CD4-positive, alpha-beta memory T cell (primary cell): Measurements from ENCODE around the gene CDRT15L2. TPM values are rescaled to one million over a fixed set of nuclear protein-coding genes. Genes with fewer than 3 reads are reported as not detected.
"Not testable (repeated sequence)": the region's sequence is repeated elsewhere in the genome, so short reads cannot be mapped to it uniquely, and the experiment has no call there.

Source experiments
- CTCF ChIA-PET: fragments of 350-600 bp; sonication (Branson Sonifier 250); formaldehyde crosslinking; loops from one replicate; lab custom pipeline; 2021; ENCODE audit warnings: inconsistent platforms; ENCODE audit not compliant: partially characterized antibody; lab: Charles Lee
- POLR2A ChIA-PET: fragments of 350-600 bp; sonication (Branson Sonifier 250); formaldehyde crosslinking; loops from one replicate; lab custom pipeline; 2021; ENCODE audit not compliant: partially characterized antibody; lab: Charles Lee
- DNase-seq, 5 donors: peaks; one replicate each; pipeline versions ENCODE4 v3.0.0 to v3.0.0-alpha.2; 2020 to 2022; ENCODE audit warnings: mixed read lengths in 1 of 5
- H3K27ac ChIP-seq: one replicate; pipeline ENCODE4 v1.7.0; 2013; ENCODE audit warnings: low read depth, low read length
- H3K27me3 ChIP-seq: 2 replicates; pipeline ENCODE4 v1.7.0; 2013; ENCODE audit warnings: mild to moderate bottlenecking, low read length, moderate library complexity; ENCODE audit not compliant: insufficient read depth
- H3K36me3 ChIP-seq: 2 replicates; pipeline ENCODE4 v1.7.0; 2013; ENCODE audit warnings: mild to moderate bottlenecking, low read length, moderate library complexity; ENCODE audit not compliant: insufficient read depth
- H3K4me1 ChIP-seq: 2 replicates; pipeline ENCODE4 v1.7.0; 2013; ENCODE audit warnings: mild to moderate bottlenecking, low read length, moderate library complexity; ENCODE audit not compliant: insufficient read depth
- H3K4me3 ChIP-seq, 2 donors: one replicate each; pipeline ENCODE4 v1.7.0; 2013; ENCODE audit warnings: low read length in 2 of 2, mild to moderate bottlenecking in 1 of 2
- H3K9me3 ChIP-seq, 2 donors: one replicate each; pipeline ENCODE4 v1.7.0; 2013; ENCODE audit warnings: low read length in 2 of 2, control low read depth in 1 of 2; ENCODE audit not compliant: control insufficient read depth in 1 of 2
- H3K27ac Mint-ChIP-seq, 7 donors: one replicate each; pipeline ENCODE4 v1.8.0; 2020 to 2021; ENCODE audit warnings: mixed read lengths in 7 of 7, mild to moderate bottlenecking in 6 of 7, inconsistent platforms in 3 of 7, moderate library complexity in 3 of 7
- H3K27me3 Mint-ChIP-seq, 2 donors: one replicate each; pipeline ENCODE4 v1.8.0; 2020 to 2021; ENCODE audit warnings: mixed read lengths in 2 of 2
- H3K36me3 Mint-ChIP-seq, 2 donors: one replicate each; pipeline ENCODE4 v1.8.0; 2020 to 2021; ENCODE audit warnings: mixed read lengths in 2 of 2, inconsistent platforms in 1 of 2, mild to moderate bottlenecking in 1 of 2
- H3K4me1 Mint-ChIP-seq, 4 donors: one replicate each; pipeline ENCODE4 v1.8.0; 2020 to 2021; ENCODE audit warnings: mixed read lengths in 4 of 4, mild to moderate bottlenecking in 1 of 4
- H3K4me3 Mint-ChIP-seq, 8 donors: one replicate each; pipeline ENCODE4 v1.8.0; 2020 to 2021; ENCODE audit warnings: mixed read lengths in 8 of 8, mild to moderate bottlenecking in 7 of 8, moderate library complexity in 6 of 8, inconsistent platforms in 3 of 8
- H3K9me3 Mint-ChIP-seq, 8 donors: one replicate each; pipeline ENCODE4 v1.8.0; 2020 to 2021; ENCODE audit warnings: mixed read lengths in 8 of 8, mild to moderate bottlenecking in 5 of 8, inconsistent platforms in 3 of 8, moderate library complexity in 1 of 8
- intact Hi-C: fragments of 100-400 bp; cut with micrococcal nuclease; formaldehyde crosslinking; loops from one replicate; pipeline ENCODE4 v1.15.1; 2023
- polyA plus RNA-seq, 2 donors: library from polyadenylated mRNA; unstranded; fragments of 300-500 nt; fragmentation: Illumina TruSeq; gene quantifications; one replicate each; pipeline ENCODE4 v1.2.3, GENCODE V29; 2021
- total RNA-seq, 2 experiments: library from RNA; stranded (reverse); gene quantifications; one replicate each; pipeline ENCODE4 v1.2.3, GENCODE V29; 2021

CDRT15L2 gene
- not detected for total RNA-seq
- not detected for polyA plus RNA-seq

GRCh38 chr17:20579424-20579823, at the start of gene CDRT15L2:
Gene CDRT15L2, plus strand, starts transcription at chr17:20579724. Its CDS starts 20 bp downstream, at chr17:20579744.
- H3K9me3 ChIP-seq, DNase-seq, CTCF ChIA-PET, H3K9me3 Mint-ChIP-seq, H3K27ac Mint-ChIP-seq, H3K4me3 ChIP-seq, H3K36me3 Mint-ChIP-seq, H3K27ac ChIP-seq, POLR2A ChIA-PET, intact Hi-C loops, H3K4me1 Mint-ChIP-seq, H3K4me1 ChIP-seq, H3K27me3 ChIP-seq, H3K27me3 Mint-ChIP-seq, H3K36me3 ChIP-seq, H3K4me3 Mint-ChIP-seq: not testable (repeated sequence)

GRCh38 chr17:20530104-20530503, 49.4 kb upstream of the CDRT15L2 start:
- peaks cover 2 to 12% (median 8%) of the 10 kb centered on the region in 4 donors for H3K4me1 Mint-ChIP-seq
- H3K27me3 ChIP-seq, DNase-seq, H3K4me1 ChIP-seq, POLR2A ChIA-PET, CTCF ChIA-PET, H3K9me3 Mint-ChIP-seq, H3K36me3 Mint-ChIP-seq, H3K36me3 ChIP-seq, intact Hi-C loops, H3K9me3 ChIP-seq, H3K4me3 ChIP-seq, H3K27ac ChIP-seq, H3K27me3 Mint-ChIP-seq: not testable (repeated sequence)
- H3K4me3 Mint-ChIP-seq, result peak overlapping the region in 6 of 8 donors; percentile 35 to 90 (median 64)
- H3K27ac Mint-ChIP-seq, result peak overlapping the region in 1 of 7 donors; percentile 43

- H3K36me3 ChIP-seq, H3K4me3 ChIP-seq, H3K9me3 Mint-ChIP-seq, CTCF ChIA-PET, DNase-seq, H3K27me3 ChIP-seq, H3K9me3 ChIP-seq, H3K27ac ChIP-seq, H3K4me1 ChIP-seq, H3K36me3 Mint-ChIP-seq, intact Hi-C loops, H3K27me3 Mint-ChIP-seq, POLR2A ChIA-PET: not testable (repeated sequence)
- H3K4me3 Mint-ChIP-seq, result peak overlapping the region in 6 of 8 donors; percentile 63 to 84 (median 78)
- H3K27ac Mint-ChIP-seq, result peak overlapping the region in 1 of 7 donors; percentile 10
- H3K4me1 Mint-ChIP-seq, result peaks cover 2 to 12% (median 9%) of the 10 kb centered on the region in 4 donors
Measured at GRCh38 chr17:20532544-20533090, 46.9 kb upstream of the CDRT15L2 start.

GRCh38 chr17:20533206-20533605, 46.3 kb upstream of the CDRT15L2 start:
- H3K4me1 ChIP-seq, POLR2A ChIA-PET, DNase-seq, H3K27me3 ChIP-seq, H3K4me3 ChIP-seq, H3K9me3 ChIP-seq, H3K9me3 Mint-ChIP-seq, intact Hi-C loops, H3K36me3 ChIP-seq, H3K36me3 Mint-ChIP-seq, CTCF ChIA-PET, H3K27ac ChIP-seq, H3K27me3 Mint-ChIP-seq: not testable (repeated sequence)
- H3K27ac Mint-ChIP-seq, result peak overlapping the region in 4 of 7 donors; percentile 10 to 81 (median 67)
- H3K4me3 Mint-ChIP-seq, result peak overlapping the region; percentile 20 to 84 (median 77)
- peaks cover 2 to 12% (median 9%) of the 10 kb centered on the region in 4 donors for H3K4me1 Mint-ChIP-seq

- H3K9me3 ChIP-seq, H3K27me3 ChIP-seq, H3K4me3 ChIP-seq, H3K36me3 ChIP-seq, H3K36me3 Mint-ChIP-seq, H3K4me1 ChIP-seq, POLR2A ChIA-PET, H3K27ac ChIP-seq, H3K9me3 Mint-ChIP-seq, intact Hi-C loops, H3K27me3 Mint-ChIP-seq, CTCF ChIA-PET, DNase-seq, H3K27ac Mint-ChIP-seq: not testable (repeated sequence)
- peaks cover 2 to 12% (median 9%) of the 10 kb centered on the region in 4 donors for H3K4me1 Mint-ChIP-seq
- H3K4me3 Mint-ChIP-seq, result peak overlapping the region in 1 of 8 donors; percentile 46
Measured at GRCh38 chr17:20534711-20535550, 44.6 kb upstream of the CDRT15L2 start.

GRCh38 chr17:20540414-20540813, 39.1 kb upstream of the CDRT15L2 start:
- POLR2A ChIA-PET, H3K36me3 Mint-ChIP-seq, H3K9me3 Mint-ChIP-seq, intact Hi-C loops, H3K36me3 ChIP-seq, H3K9me3 ChIP-seq, H3K4me1 Mint-ChIP-seq, CTCF ChIA-PET, DNase-seq, H3K27me3 Mint-ChIP-seq, H3K4me3 Mint-ChIP-seq, H3K27me3 ChIP-seq, H3K4me3 ChIP-seq, H3K4me1 ChIP-seq, H3K27ac Mint-ChIP-seq, H3K27ac ChIP-seq: not testable (repeated sequence)

GRCh38 chr17:20540865-20541264, 38.7 kb upstream of the CDRT15L2 start:
- H3K4me1 Mint-ChIP-seq, H3K27me3 ChIP-seq, H3K9me3 Mint-ChIP-seq, H3K36me3 ChIP-seq, H3K27ac Mint-ChIP-seq, DNase-seq, H3K36me3 Mint-ChIP-seq, H3K9me3 ChIP-seq, POLR2A ChIA-PET, H3K4me1 ChIP-seq, CTCF ChIA-PET, H3K4me3 Mint-ChIP-seq, H3K27me3 Mint-ChIP-seq, H3K4me3 ChIP-seq, H3K27ac ChIP-seq, intact Hi-C loops: not testable (repeated sequence)
